PC-9 (cell line): ENCODE results near the gene C2orf74. TPM values are rescaled to one million over a fixed set of nuclear protein-coding genes. Genes with fewer than 3 reads are reported as not detected.

Source experiments
- BruUV-seq: library from RNA; stranded (reverse); fragments of 400-500 nt; replicated peaks from 2 replicates; lab custom pipeline; 2021; lab: Mats Ljungman, UMichigan
- CTCF ChIA-PET: fragments of 300-600 bp; sonication (Branson Sonifier 250); formaldehyde crosslinking; loops from one replicate; lab custom pipeline; 2022; ENCODE audit warnings: antibody characterized with exemption; lab: Charles Lee
- POLR2A ChIA-PET: fragments of 300-600 bp; sonication (Branson Sonifier 250); formaldehyde crosslinking; loops from one replicate; lab custom pipeline; 2022; ENCODE audit warnings: antibody characterized with exemption; ENCODE audit not compliant: unreplicated experiment; lab: Charles Lee
- DNase-seq, 2 experiments: peaks; one replicate each; pipeline versions ENCODE4 v3.0.0 to v3.0.0-alpha.2; 2015 to 2022; ENCODE audit warnings: mixed read lengths in 1 of 2
- H2AFZ ChIP-seq: fragments of 200-600 bp; sonication (generic); 2 replicates; pipeline ENCODE4 v1.8.1; 2017; ENCODE audit warnings: antibody characterized with exemption
- H3F3A ChIP-seq: fragments of 200-600 bp; sonication (generic); 2 replicates; pipeline ENCODE4 v1.8.1; 2017; ENCODE audit warnings: antibody characterized with exemption, mild to moderate bottlenecking, low read depth; ENCODE audit not compliant: insufficient read depth
- H3K27ac ChIP-seq: fragments of 200-600 bp; sonication (generic); 2 replicates; pipeline ENCODE4 v1.6.1; 2016; ENCODE audit warnings: mixed run types
- H3K27me3 ChIP-seq: fragments of 200-600 bp; sonication (generic); 2 replicates; pipeline ENCODE4 v1.6.1; 2016; ENCODE audit warnings: low read depth, mixed run types; ENCODE audit not compliant: insufficient read depth
- H3K36me3 ChIP-seq: fragments of 200-600 bp; sonication (generic); 2 replicates; pipeline ENCODE4 v1.6.1; 2016; ENCODE audit warnings: low read depth, mixed run types
- H3K4me1 ChIP-seq: fragments of 200-600 bp; sonication (generic); replicated peaks from 2 replicates; pipeline ENCODE4 v1.6.1; 2016; ENCODE audit warnings: mixed run types; ENCODE audit not compliant: insufficient read depth
- H3K4me2 ChIP-seq: fragments of 200-600 bp; sonication (generic); 2 replicates; pipeline ENCODE4 v1.6.1; 2017; ENCODE audit warnings: mixed run types
- H3K4me3 ChIP-seq: fragments of 200-600 bp; sonication (generic); 2 replicates; pipeline ENCODE4 v1.6.1; 2016; ENCODE audit warnings: mixed run types
- H3K79me2 ChIP-seq: fragments of 200-600 bp; sonication (generic); 2 replicates; pipeline ENCODE4 v1.6.1; 2017; ENCODE audit warnings: low read depth, mixed run types
- H3K9me2 ChIP-seq: fragments of 200-600 bp; sonication (generic); 2 replicates; pipeline ENCODE4 v1.8.1; 2017; ENCODE audit warnings: mild to moderate bottlenecking; ENCODE audit not compliant: insufficient read depth
- H3K9me3 ChIP-seq: fragments of 200-600 bp; sonication (generic); 2 replicates; pipeline ENCODE4 v1.8.1; 2016; ENCODE audit warnings: low read depth; ENCODE audit not compliant: insufficient read depth
- H4K20me1 ChIP-seq: fragments of 200-600 bp; sonication (generic); 2 replicates; pipeline ENCODE4 v1.8.1; 2017; ENCODE audit not compliant: insufficient read depth
- CTCF ChIP-seq: fragments of 200-600 bp; sonication (generic); conservative IDR thresholded peaks from 2 replicates; pipeline ENCODE4 v1.6.1; 2017; ENCODE audit warnings: mixed run types, antibody characterized with exemption, mild to moderate bottlenecking, moderate library complexity
- EZH2 ChIP-seq: fragments of 200-600 bp; sonication (generic); IDR thresholded peaks from 2 replicates; pipeline ENCODE4 v1.8.0; 2017; ENCODE audit warnings: antibody characterized with exemption, low read depth
- intact Hi-C: fragments of 100-400 bp; cut with micrococcal nuclease; formaldehyde crosslinking; loops from one replicate; pipeline ENCODE4 v1.10.0; 2022; ENCODE audit not compliant: unreplicated experiment
- total RNA-seq: library from RNA; stranded (reverse); gene quantifications from 2 replicates; pipeline ENCODE4 v1.2.3, GENCODE V29; 2021

C2orf74 gene
- total RNA-seq, 1 experiment from 2014 or later: 19.2 TPM

DNA sequence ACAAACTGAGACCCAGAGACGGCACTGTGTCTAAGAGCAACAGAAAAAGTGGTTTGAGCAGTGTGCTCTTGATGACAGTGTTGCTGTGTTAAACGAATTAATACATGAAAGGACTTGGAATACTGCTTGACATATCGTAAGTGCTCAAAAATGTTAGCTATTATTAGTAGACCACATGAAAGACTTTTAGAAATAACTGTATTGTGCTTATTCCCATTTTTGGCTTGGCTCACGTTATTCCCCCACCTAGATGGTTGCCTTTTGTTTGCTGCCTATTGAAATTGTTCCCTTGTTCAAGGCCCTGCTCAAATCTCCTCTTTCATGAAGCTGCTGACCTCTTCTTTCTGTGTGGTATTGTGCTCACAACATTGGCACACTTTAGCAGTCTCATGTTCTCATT lies 27.8 kb upstream of the C2orf74 start:
- ChIA-PET CTCF (no interaction called here), POLR2A (no interaction called here)
- intact Hi-C loops: loop anchor here (2.0 to 10.0 kb wide), 2 partner anchors 765 to 1281 kb away; no protein-coding TSS in a partner anchor
- H3F3A ChIP-seq: no peaks in the 10 kb centered on the region
- no peak for TF ChIP-seq CTCF
- TF ChIP-seq EZH2: no peak
- H2AFZ ChIP-seq: no peak overlapping the region
- no peak for DNase-seq
- no peaks in the 10 kb centered on the region for H3K79me2 ChIP-seq
- H4K20me1 ChIP-seq: no peaks in the 10 kb centered on the region
- 0 out of 2 replicates have a peak, but pooled peaks cover 3% of the 10 kb centered on the region for H3K9me3 ChIP-seq
- H3K36me3 ChIP-seq: no peaks in the 10 kb centered on the region
- no peaks in the 10 kb centered on the region for H3K9me2 ChIP-seq
- no peak overlapping the region for H3K4me2 ChIP-seq
- H3K27ac ChIP-seq: no peak overlapping the region
- H3K4me1 ChIP-seq: no peaks in the 10 kb centered on the region
- no TSS peak for BruUV-seq
- no peak overlapping the region for H3K4me3 ChIP-seq
- H3K27me3 ChIP-seq: no peaks in the 10 kb centered on the region

DNA sequence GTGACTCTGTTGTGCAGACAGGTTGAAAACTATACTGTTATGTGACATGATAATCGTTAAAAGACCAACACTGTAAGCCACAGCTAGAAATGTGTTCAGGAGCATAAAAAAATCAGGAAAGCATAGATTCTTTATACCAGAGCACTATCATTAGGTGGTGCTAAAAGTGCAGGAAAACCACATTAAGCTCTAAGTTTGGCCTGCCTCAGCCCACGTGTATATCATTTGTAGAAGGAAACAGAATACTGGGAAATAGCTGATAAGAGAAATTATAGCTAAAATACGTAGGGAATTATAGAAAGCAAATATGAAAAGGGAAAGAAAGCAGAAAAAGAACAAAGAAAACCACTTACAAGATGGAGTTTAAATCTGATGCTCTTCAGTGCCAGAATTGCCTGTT lies 26.5 kb upstream of the C2orf74 start:
- Histone ChIP-seq H3K36me3 (no peaks in the 10 kb centered on the region), H4K20me1 (no peaks in the 10 kb centered on the region), H2AFZ (peak overlapping the region; percentile 34; the same call in 1 of the 2 replicates)

DNA sequence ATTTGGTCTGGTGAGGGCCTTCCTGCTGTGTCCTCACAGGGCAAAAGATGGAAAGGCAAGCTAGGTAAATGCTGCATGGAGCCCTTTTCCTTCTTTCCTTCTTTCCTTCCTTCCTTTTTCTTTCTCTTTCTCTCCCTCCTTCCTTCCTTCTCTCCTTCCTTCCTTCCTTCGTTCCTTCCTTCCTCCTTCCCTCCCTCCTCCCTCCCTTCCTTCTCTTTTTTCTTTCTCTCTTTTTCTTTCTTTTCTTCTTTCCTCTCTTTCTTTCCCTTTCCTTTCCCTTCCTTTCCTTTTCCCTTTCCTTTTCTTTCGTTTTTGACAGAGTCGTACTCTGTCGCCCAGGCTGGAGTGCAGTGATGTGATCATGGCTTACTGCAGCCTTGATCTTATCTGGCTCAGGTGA lies 23.1 kb upstream of the C2orf74 start:
- Histone ChIP-seq H3K9me2 (no peaks in the 10 kb centered on the region), H3K27me3 (no peaks in the 10 kb centered on the region), H3K79me2 (no peaks in the 10 kb centered on the region), H3K9me3 (no peaks in the 10 kb centered on the region), H3F3A (peaks cover 7% of the 10 kb centered on the region; the same call in 1 of the 2 replicates), H3K36me3 (no peaks in the 10 kb centered on the region), H3K4me1 (0 out of 2 replicates have a peak, but pooled peaks cover under 1% of the 10 kb centered on the region), H2AFZ (no peak overlapping the region), H3K27ac (no peak overlapping the region), H3K4me2 (no peak overlapping the region), H3K4me3 (no peak overlapping the region), H4K20me1 (no peaks in the 10 kb centered on the region)
- no TSS peak for BruUV-seq
- TF ChIP-seq CTCF: no peak
- no peak for TF ChIP-seq EZH2
- intact Hi-C loops: loop anchor here (10.0 kb wide), 1 partner anchor 1276 kb away; no protein-coding TSS in a partner anchor
- no peak for DNase-seq
- ChIA-PET POLR2A (interaction anchor here (0.7 kb wide), 1 partner anchor 462 kb away, joined by 10 read pairs; no protein-coding TSS in a partner anchor), CTCF (no interaction called here)

More for the DNA sequence above, 26.5 kb upstream of the C2orf74 start:
- peak in 1 of 2 experiments; percentile 41 for DNase-seq
- Histone ChIP-seq H3K9me2 (no peaks in the 10 kb centered on the region), H3K4me3 (no peak overlapping the region), H3K79me2 (no peaks in the 10 kb centered on the region), H3K4me2 (no peak overlapping the region), H3K4me1 (no peaks in the 10 kb centered on the region), H3K9me3 (no peaks in the 10 kb centered on the region), H3K27ac (no peak overlapping the region), H3K27me3 (no peaks in the 10 kb centered on the region), H3F3A (no peaks in the 10 kb centered on the region)
- POLR2A ChIA-PET: no interaction called here
- CTCF ChIA-PET: interaction anchor here (0.5 kb wide), 2 partner anchors 739 to 775 kb away, joined by 3 read pairs; no protein-coding TSS in a partner anchor
- TF ChIP-seq EZH2 (no peak), CTCF (peak; percentile 47; the same call in 1 of the 2 replicates)
- no TSS peak for BruUV-seq
- intact Hi-C loops: loop anchor here (2.0 to 10.0 kb wide), 2 partner anchors 763 to 1279 kb away; no protein-coding TSS in a partner anchor
